ACC112 (cell line): Measurements from ENCODE around the gene P4HB.

Experiments
- H2AFZ ChIP-seq: fragments of 200-600 bp; sonication (generic); one replicate; pipeline ENCODE4 v1.6.0; 2017; ENCODE audit warnings: antibody characterized with exemption, low read length; ENCODE audit not compliant: unreplicated experiment
- H3K27ac ChIP-seq: fragments of 200-600 bp; sonication (generic); 2 replicates; pipeline ENCODE4 v1.5.1; 2014; ENCODE audit warnings: low read depth, mild to moderate bottlenecking, antibody characterized with exemption, low read length, moderate library complexity
- H3K27me3 ChIP-seq: fragments of 200-600 bp; sonication (generic); 2 replicates; pipeline ENCODE4 v1.6.1; 2014; ENCODE audit warnings: mild to moderate bottlenecking, antibody characterized with exemption, low read length, moderate library complexity, mixed read lengths; ENCODE audit not compliant: insufficient read depth
- H3K36me3 ChIP-seq: fragments of 200-600 bp; sonication (generic); 2 replicates; pipeline ENCODE4 v1.6.1; 2016; ENCODE audit warnings: mild to moderate bottlenecking, antibody characterized with exemption, low read length, moderate library complexity, mixed read lengths; ENCODE audit not compliant: insufficient read depth
- H3K4me1 ChIP-seq: fragments of 200-600 bp; sonication (generic); one replicate; pipeline ENCODE4 v1.6.1; 2016; ENCODE audit warnings: low read length, mixed read lengths; ENCODE audit not compliant: insufficient read depth, unreplicated experiment, control insufficient read depth
- H3K4me3 ChIP-seq: fragments of 200-600 bp; sonication (generic); 2 replicates; pipeline ENCODE4 v1.5.1; 2014; ENCODE audit warnings: mild to moderate bottlenecking, low read depth, low read length
- H3K79me2 ChIP-seq: fragments of 200-600 bp; sonication (generic); one replicate; pipeline ENCODE4 v1.6.0; 2016; ENCODE audit warnings: low read length; ENCODE audit not compliant: control insufficient read depth, unreplicated experiment, insufficient read depth

The P4HB gene

GRCh38 chr17:81833921-81834830 is 26.2 kb downstream of the P4HB start:
- peaks cover 11% of the 10 kb centered on the region for H3K4me1 ChIP-seq
- no peaks in the 10 kb centered on the region for H3K36me3 ChIP-seq
- peak overlapping the region; percentile 91 for H3K27ac ChIP-seq
- H3K4me3 ChIP-seq: peak overlapping the region; percentile 98
- H3K79me2 ChIP-seq: peaks cover 8% of the 10 kb centered on the region
- peak overlapping the region; percentile 70 for H2AFZ ChIP-seq
- no peaks in the 10 kb centered on the region for H3K27me3 ChIP-seq

- Histone ChIP-seq H3K4me1 (peaks cover 11% of the 10 kb centered on the region), H2AFZ (peak within 1 kb of the TSS; percentile 70)
These were observed 27.0 kb downstream of the P4HB start, which contains the start of gene MCRIP1 for GRCh38 chr17:81833160-81833920. MCRIP1 (minus strand) TSS chr17:81833291; CDS start chr17:81824506, 8,785 bp downstream.

GRCh38 chr17:81832608-81833159 is 27.7 kb downstream of the P4HB start:
- Histone ChIP-seq H3K27ac (peak overlapping the region; percentile 67), H3K27me3 (no peaks in the 10 kb centered on the region), H3K4me3 (peak overlapping the region; percentile 93), H3K79me2 (peaks cover 8% of the 10 kb centered on the region), H3K4me1 (peaks cover 11% of the 10 kb centered on the region), H3K36me3 (no peaks in the 10 kb centered on the region), H2AFZ (peak overlapping the region; percentile 65)

More at GRCh38 chr17:81833160-81833920, 27.0 kb downstream of the P4HB start, which contains the start of gene MCRIP1:
- no peaks in the 10 kb centered on the region for H3K36me3 ChIP-seq
- peak within 1 kb of the TSS; percentile 98 for H3K4me3 ChIP-seq
- peak within 1 kb of the TSS; percentile 91 for H3K27ac ChIP-seq
- no peaks in the 10 kb centered on the region for H3K27me3 ChIP-seq
- H3K79me2 ChIP-seq: peaks cover 8% of the 10 kb centered on the region

GRCh38 chr17:81831957-81832607 is 28.3 kb downstream of the P4HB start:
- Histone ChIP-seq H3K4me3 (peak overlapping the region; percentile 93), H3K27ac (peak overlapping the region; percentile 67), H3K4me1 (peaks cover 11% of the 10 kb centered on the region), H3K27me3 (no peaks in the 10 kb centered on the region), H3K79me2 (peaks cover 8% of the 10 kb centered on the region), H3K36me3 (no peaks in the 10 kb centered on the region), H2AFZ (peak overlapping the region; percentile 65)

- Histone ChIP-seq H2AFZ (no peak overlapping the region), H3K4me1 (peaks cover 11% of the 10 kb centered on the region), H3K36me3 (no peaks in the 10 kb centered on the region), H3K79me2 (peaks cover 8% of the 10 kb centered on the region), H3K4me3 (peak overlapping the region; percentile 93), H3K27me3 (no peaks in the 10 kb centered on the region), H3K27ac (peak overlapping the region; percentile 67)
These were observed 28.8 kb downstream of the P4HB start for GRCh38 chr17:81831563-81831956.

GRCh38 chr17:81829858-81830257 is 30.5 kb downstream of the P4HB start:
- no peak overlapping the region for H2AFZ ChIP-seq
- H3K4me3 ChIP-seq: no peak overlapping the region
- no peaks in the 10 kb centered on the region for H3K36me3 ChIP-seq
- H3K27me3 ChIP-seq: no peaks in the 10 kb centered on the region
- no peak overlapping the region for H3K27ac ChIP-seq
- peaks cover 11% of the 10 kb centered on the region for H3K4me1 ChIP-seq
- peaks cover 8% of the 10 kb centered on the region for H3K79me2 ChIP-seq

- no peaks in the 10 kb centered on the region for H3K27me3 ChIP-seq
- H3K36me3 ChIP-seq: no peaks in the 10 kb centered on the region
- peaks cover 5% of the 10 kb centered on the region for H3K79me2 ChIP-seq
- H2AFZ ChIP-seq: no peak overlapping the region
- no peak overlapping the region for H3K27ac ChIP-seq
- H3K4me3 ChIP-seq: no peak overlapping the region
- H3K4me1 ChIP-seq: peaks cover 11% of the 10 kb centered on the region
These were observed 31.7 kb downstream of the P4HB start for GRCh38 chr17:81828656-81829055.

GRCh38 chr17:81825841-81826466 is 34.4 kb downstream of the P4HB start:
- H3K27me3 ChIP-seq: no peaks in the 10 kb centered on the region
- H3K27ac ChIP-seq: no peak overlapping the region
- no peaks in the 10 kb centered on the region for H3K4me1 ChIP-seq
- peaks cover 2% of the 10 kb centered on the region for H3K79me2 ChIP-seq
- no peaks in the 10 kb centered on the region for H3K36me3 ChIP-seq
- H2AFZ ChIP-seq: no peak overlapping the region
- H3K4me3 ChIP-seq: no peak overlapping the region

GRCh38 chr17:81824595-81824994 is 35.7 kb downstream of the P4HB start:
- Histone ChIP-seq H3K27ac (no peak overlapping the region), H2AFZ (no peak overlapping the region), H3K27me3 (no peaks in the 10 kb centered on the region), H3K4me3 (no peak overlapping the region), H3K36me3 (no peaks in the 10 kb centered on the region), H3K4me1 (no peaks in the 10 kb centered on the region), H3K79me2 (peaks cover 2% of the 10 kb centered on the region)
